GM21576 (cell line): ENCODE results near the gene FHIT.
"Not testable (repeated sequence)": the region's sequence is repeated elsewhere in the genome, so short reads cannot be mapped to it uniquely, and the experiment has no call there.

Experiments used
- ATAC-seq: cut with Tn5 transposase; IDR thresholded peaks from one replicate; pipeline ENCODE4 v1.9.1; 2021; ENCODE audit warnings: mild to moderate bottlenecking, moderate library complexity; ENCODE audit not compliant: unreplicated experiment

Gene FHIT

GRCh38 chr3:61065451-61066011 is 185.7 kb downstream of the FHIT start:
- ATAC-seq = no peak

DNA sequence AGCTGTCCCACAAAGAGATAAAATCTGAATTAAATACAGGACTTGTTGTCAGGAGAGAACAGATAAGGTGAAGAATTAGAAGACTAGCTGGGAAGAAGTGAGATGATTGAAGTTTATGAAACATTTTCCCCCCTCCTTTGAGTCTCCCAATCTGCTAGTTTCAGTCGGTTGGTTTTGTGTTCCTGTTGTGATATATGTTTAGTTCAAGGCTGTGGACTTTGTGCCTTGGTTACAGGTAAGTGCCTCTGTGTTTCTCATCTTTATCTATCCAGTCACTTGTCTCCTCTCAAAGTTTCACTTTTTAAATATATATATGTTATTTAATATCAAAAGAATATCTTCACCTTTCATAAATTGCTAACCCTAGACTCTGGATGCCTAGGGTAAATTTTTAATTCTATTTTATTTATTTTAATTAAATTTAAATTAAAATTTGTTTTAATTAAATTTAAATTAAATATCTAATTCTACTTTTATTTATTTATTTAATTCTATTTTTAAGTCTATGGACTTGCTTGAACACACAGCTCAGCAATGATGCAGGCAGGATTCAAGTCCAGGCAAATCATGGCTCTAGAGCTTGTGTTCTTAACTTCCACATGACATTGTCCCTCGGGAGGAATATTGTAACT is 190.0 kb downstream of the FHIT start:
- ATAC-seq = no peak

DNA sequence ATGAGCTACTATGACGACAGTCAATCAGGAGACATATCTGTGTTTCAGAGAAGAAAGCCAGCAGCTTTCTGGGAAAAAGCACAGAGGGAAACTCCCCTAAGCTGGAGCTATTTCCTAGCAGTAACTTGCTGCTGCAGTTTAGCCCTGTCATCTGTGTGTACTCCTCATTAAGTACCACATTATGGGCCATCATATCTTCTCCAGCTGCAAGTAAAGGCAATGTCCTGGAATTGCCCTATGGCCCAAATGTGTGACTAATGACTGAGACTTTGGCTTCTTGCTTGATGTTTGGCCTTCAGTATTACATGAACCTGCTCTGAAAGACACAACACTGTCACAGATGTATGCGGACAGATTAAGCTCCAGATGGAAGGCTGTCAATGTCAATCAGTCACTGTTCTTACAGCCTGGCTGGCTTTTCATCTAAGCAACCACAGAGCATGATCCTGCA is 190.8 kb downstream of the FHIT start:
- no peak for ATAC-seq

DNA sequence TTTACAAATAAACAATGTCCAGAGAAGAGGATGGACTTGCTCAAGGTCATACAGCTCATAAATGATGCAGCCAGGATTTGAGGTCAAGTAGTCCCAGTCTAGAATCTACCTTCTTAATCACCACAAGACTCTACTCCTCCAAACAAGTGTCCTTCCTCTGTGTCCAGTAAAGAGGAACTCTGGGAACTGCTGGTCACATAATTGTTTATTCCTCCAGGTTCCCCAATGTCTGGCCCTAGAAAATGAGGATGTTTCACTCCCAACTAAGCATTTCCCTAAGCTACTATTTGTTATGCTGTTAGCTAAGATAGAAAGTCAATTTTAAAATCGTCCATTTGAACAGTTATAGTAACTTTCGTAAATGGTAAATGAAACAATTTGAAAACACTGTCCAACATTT is 192.4 kb downstream of the FHIT start:
- ATAC-seq = no peak

- ATAC-seq = no peak
Observed at GRCh38 chr3:61057464-61057863, 193.8 kb downstream of the FHIT start.

DNA sequence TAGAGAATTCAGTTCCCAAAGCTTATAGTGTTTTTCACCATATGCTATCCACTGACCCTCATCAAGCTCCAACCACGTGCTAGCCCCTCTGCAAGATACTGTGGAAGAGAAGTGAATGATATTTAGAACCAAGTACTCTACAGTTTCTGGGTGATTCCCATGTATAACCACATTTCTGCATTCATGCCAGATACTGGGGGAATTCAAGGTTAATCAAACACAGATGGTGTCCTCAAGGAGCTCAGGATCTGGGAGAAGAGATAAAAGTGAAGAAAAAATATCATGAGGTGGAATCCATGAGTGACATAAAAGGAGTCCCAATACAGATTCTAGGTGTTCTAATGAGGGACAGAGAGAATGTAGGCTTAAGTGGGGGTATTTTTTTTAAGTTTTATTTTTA is 195.8 kb downstream of the FHIT start:
- no peak for ATAC-seq

DNA sequence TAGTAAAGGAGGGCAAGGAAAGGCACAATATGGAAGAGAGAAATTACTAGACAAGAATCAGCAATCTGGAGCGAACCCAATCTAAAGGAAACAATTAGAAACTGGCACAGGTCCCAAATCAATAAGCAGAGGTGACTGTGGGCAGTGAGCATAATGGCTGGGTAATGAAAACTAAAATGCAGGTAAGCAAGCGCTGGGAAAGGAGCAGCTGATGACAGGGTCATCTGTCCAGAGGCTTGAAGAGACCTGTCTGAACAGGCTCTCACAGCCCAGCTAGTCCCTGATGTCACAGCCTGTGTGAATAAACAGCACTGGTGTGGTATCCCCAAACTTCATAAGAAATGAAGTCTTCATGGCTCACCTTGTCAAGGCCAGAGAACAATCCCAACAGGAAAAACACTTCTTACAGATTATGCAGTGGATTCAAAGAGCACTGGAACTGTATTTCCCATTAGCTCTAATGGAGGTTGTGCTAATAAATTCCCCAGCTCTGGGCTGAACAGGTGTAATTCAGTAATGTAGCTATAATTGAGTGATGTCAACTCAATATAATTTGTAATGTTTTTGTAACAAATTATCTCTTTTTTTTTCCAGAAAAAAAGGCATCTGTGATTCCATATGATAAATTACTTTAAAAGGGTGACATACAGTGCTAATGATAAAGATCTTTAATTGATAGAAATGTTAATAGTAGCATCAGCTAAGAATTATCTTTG is 197.3 kb downstream of the FHIT start:
- ATAC-seq = no peak

GRCh38 chr3:61052851-61053250 is 198.4 kb downstream of the FHIT start:
- no peak for ATAC-seq

GRCh38 chr3:61051666-61052065 is 199.6 kb downstream of the FHIT start:
- ATAC-seq = no peak

GRCh38 chr3:61045169-61045568 is 206.1 kb downstream of the FHIT start:
- not testable (repeated sequence) for ATAC-seq

DNA sequence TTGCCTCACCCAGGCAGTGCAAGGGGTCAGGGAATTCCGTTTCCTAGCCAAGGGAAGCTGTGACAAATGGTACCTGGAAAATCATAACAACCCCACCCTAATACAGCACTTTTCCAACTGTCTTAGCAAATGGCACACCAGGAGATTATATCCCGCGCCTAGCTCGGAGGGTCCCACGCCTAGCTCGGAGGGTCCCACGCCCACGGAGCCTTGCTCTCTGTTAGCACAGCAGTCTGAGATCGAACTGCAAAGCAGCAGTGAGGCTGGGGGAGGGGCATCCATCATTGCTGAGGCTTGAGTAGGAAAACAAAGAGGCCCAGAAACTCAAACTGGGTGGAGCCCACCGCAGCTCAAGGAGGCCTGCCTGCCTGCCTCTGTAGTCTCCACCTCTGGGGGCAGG is 208.1 kb downstream of the FHIT start:
- ATAC-seq = no peak

DNA sequence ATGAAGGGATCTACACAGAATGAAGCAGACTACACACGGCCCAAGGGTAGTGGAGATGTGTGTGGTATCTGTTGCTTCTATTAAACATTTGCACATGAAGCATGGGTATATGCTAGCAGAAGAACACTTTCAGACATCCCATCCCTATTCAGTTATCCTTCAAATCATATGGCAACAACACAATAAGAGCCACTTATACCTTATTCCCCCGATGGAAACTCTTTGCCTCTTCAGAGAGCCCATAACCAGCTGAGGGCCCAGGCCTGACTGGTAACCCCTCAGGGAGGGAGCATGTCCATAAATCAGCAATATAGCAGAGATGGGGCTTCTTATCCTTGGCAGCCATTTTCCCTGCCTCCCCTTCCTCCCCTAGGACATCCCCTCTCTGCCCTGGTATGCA is 210.6 kb downstream of the FHIT start:
- no peak for ATAC-seq

DNA sequence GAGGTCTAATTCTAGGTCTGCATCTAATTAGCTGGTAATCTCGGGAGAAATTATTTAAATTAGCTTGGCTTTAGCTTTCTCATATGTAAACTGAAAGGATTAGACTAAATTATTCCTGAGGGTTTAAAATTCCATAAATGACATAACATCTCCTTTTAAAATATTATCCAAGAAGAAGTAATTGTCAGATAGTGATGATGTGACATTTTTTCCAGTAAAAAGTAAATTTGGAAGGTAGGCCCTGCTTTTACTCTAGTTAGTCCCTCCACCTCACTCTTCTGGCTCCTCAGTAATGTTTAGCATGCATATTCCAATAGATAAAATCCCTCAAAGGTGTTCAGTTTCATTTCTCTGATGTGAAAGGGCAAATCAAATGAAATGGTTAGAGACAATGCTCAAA is 215.7 kb downstream of the FHIT start:
- ATAC-seq = no peak

DNA sequence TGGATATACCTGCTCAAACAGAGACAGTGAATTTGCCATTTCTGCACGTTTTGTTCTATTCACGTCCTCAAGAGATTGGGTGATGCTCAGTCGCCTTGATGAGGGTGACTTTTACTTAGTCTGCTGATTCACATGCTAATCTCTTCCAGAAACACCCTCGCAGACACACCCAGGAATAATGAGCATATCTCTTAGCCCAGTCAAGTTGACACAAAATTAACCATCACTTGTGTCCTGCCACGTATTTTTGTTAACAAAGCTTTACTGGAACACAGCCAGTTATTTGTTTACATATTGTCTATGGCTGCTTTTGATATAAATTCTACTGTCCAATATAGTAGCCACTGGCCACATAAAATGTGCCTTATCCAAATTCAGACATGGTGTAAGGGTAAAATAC is 218.3 kb downstream of the FHIT start:
- ATAC-seq = no peak

DNA sequence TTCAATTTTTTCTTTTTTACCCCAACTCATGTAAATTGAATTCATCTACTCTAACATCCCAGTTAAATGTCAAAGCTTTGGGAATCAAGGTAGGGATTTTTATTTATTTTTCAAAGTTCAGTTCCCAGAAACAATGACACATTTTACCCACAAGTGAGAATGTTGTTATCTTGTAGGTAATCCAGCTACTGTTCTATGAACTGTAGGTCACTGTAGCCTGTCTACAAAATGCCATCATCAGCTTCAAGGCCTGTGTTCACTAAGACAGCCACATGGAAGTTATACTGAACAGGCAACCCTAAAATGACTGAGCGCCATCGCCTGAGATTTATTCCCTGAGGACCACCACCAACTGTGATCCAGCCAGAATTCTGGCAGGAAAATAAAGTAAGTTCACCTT is 219.7 kb downstream of the FHIT start:
- ATAC-seq = no peak

GRCh38 chr3:61030469-61031035 is 220.7 kb downstream of the FHIT start:
- ATAC-seq = no peak

DNA sequence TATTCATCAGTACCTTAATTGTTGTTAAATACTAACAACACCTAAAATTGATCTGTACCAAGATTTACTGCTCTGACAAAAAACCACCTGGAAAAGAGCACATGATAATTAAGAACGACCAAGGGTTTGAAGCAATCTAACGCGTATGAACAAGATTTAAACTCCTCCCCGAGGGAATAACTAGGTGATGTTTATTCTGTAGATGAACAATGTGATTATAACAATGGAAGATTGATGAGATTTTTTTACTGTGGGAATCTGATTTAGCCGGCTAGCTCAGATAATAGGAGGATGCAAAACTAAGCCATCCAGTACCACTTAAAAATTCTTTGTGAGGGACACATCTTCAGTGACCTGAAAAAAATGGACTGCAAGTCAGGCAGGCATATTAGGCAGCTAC is 222.1 kb downstream of the FHIT start:
- ATAC-seq = no peak

DNA sequence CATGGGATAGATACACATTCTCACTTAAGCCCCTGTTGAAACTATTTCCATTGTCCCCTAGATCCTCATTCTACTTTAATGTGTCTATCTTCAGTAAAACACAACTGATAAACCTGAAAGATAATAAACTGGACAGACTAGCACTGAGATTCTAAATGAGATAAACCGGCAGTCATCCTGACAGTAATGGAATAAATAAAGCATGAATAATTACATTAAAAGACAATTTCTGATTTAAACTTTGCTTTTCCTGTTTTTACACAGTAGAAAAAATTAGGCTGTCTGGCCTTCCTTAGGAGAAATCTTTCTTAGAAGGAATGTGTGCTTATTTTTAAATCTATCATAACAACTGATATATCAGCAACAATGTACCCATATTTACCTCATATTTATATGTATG is 232.4 kb downstream of the FHIT start:
- no peak for ATAC-seq

DNA sequence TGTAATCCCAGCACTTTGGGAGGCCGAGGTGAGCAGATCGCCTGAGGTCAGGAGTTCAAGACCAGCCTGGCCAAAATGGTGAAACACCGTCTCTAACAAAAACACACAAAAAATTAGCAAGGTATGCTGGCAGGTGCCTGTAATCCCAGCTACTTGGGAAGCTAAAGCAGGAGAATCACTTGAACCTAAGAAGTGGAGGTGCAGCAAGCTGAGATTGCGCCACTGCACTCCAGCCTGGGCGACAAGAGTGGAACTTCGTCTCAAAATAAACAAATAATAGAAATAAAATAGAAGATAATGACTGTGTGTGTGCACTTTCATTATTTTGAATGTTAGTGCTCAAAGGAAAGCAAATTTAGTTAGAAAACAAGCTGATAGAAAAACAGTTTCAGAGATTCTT is 234.2 kb downstream of the FHIT start:
- ATAC-seq = not testable (repeated sequence)

- no peak for ATAC-seq
Observed at GRCh38 chr3:61015859-61016258, 235.4 kb downstream of the FHIT start.

GRCh38 chr3:61015408-61015807 is 235.8 kb downstream of the FHIT start:
- no peak for ATAC-seq

- no peak for ATAC-seq
Observed at GRCh38 chr3:61008998-61009380, 242.3 kb downstream of the FHIT start.
